G401.6 (cell line): Measurements from ENCODE around the gene TAPT1.
A peak's percentile ranks its signal among the peaks of the same experiment; 100 is the strongest.
"Not testable (repeated sequence)": the region's sequence is repeated elsewhere in the genome, so short reads cannot be mapped to it uniquely, and the experiment has no call there.

Source experiments
- FAIRE-seq: peaks from 2 replicates; lab custom pipeline; 2012; peaks lifted over from hg19 to GRCh38; lab: Jason Lieb, UNC

TAPT1 gene

GRCh38 chr4:16212138-16212782, 14.0 kb downstream of the TAPT1 start:
- FAIRE-seq = no peak

- no peak for FAIRE-seq
Observed at GRCh38 chr4:16207409-16207808, 18.9 kb downstream of the TAPT1 start.

- no peak for FAIRE-seq
Observed at GRCh38 chr4:16206848-16207247, 19.4 kb downstream of the TAPT1 start.

GRCh38 chr4:16206301-16206700, 20.0 kb downstream of the TAPT1 start:
- no peak for FAIRE-seq

GRCh38 chr4:16205298-16206164, 20.7 kb downstream of the TAPT1 start:
- peak; percentile 75 for FAIRE-seq

- FAIRE-seq = no peak
Observed at GRCh38 chr4:16204505-16204904, 21.8 kb downstream of the TAPT1 start.

GRCh38 chr4:16203083-16203482, 23.2 kb downstream of the TAPT1 start:
- no peak for FAIRE-seq

- FAIRE-seq = no peak
Observed at GRCh38 chr4:16202598-16202997, 23.7 kb downstream of the TAPT1 start.

GRCh38 chr4:16199093-16199492, 27.2 kb downstream of the TAPT1 start:
- peak; percentile 93 for FAIRE-seq

GRCh38 chr4:16197876-16198665, 28.2 kb downstream of the TAPT1 start:
- FAIRE-seq = no peak

GRCh38 chr4:16196482-16197393, 29.5 kb downstream of the TAPT1 start:
- FAIRE-seq = no peak

- FAIRE-seq = no peak
Observed at GRCh38 chr4:16195209-16195608, 31.1 kb downstream of the TAPT1 start.

GRCh38 chr4:16194798-16195197, 31.5 kb downstream of the TAPT1 start:
- not testable (repeated sequence) for FAIRE-seq

GRCh38 chr4:16194214-16194613, 32.1 kb downstream of the TAPT1 start:
- no peak for FAIRE-seq

- FAIRE-seq = no peak
Observed at GRCh38 chr4:16192631-16193518, 33.4 kb downstream of the TAPT1 start.

GRCh38 chr4:16192057-16192456, 34.2 kb downstream of the TAPT1 start:
- FAIRE-seq = no peak

- FAIRE-seq = no peak
Observed at GRCh38 chr4:16187455-16187854, 38.8 kb downstream of the TAPT1 start.

- FAIRE-seq = no peak
Observed at GRCh38 chr4:16186986-16187385, 39.3 kb downstream of the TAPT1 start.

GRCh38 chr4:16183604-16184003, 42.7 kb downstream of the TAPT1 start:
- no peak for FAIRE-seq

GRCh38 chr4:16176621-16177020, 49.6 kb downstream of the TAPT1 start:
- no peak for FAIRE-seq

- FAIRE-seq = no peak
Observed at GRCh38 chr4:16171831-16172230, 54.4 kb downstream of the TAPT1 start.
